Transverse colon (tissue), 4 donors: ENCODE measurements around the gene GJB2.

Experiments
- CTCF ChIP-seq, 5 experiments: fragments of 200-600 bp in 3 of 5; fragments of 450-650 bp in 2 of 5; sonication (generic) in 3 of 5; IDR thresholded peaks; 1 replicate in 2 of 5; 2 replicates in 3 of 5; pipeline ENCODE4 v1.5.1; 2016 to 2017; ENCODE audit warnings: antibody characterized with exemption in 5 of 5, inconsistent platforms in 3 of 5, mild to moderate bottlenecking in 2 of 5, moderate library complexity in 1 of 5
- EP300 ChIP-seq: sonication (generic); formaldehyde crosslinking; IDR thresholded peaks from one replicate; pipeline ENCODE4 v1.6.1; 2017; ENCODE audit warnings: antibody characterized with exemption, low read depth
- POLR2A ChIP-seq: fragments of 450-650 bp; IDR thresholded peaks from one replicate; pipeline ENCODE4 v1.6.1; 2016; ENCODE audit warnings: antibody characterized with exemption, mild to moderate bottlenecking, moderate library complexity
- POLR2AphosphoS5 ChIP-seq, 3 donors: sonication (generic); formaldehyde crosslinking; IDR thresholded peaks; one replicate each; pipeline ENCODE4 v1.6.1; 2016; ENCODE audit warnings: antibody characterized with exemption in 3 of 3

DNA sequence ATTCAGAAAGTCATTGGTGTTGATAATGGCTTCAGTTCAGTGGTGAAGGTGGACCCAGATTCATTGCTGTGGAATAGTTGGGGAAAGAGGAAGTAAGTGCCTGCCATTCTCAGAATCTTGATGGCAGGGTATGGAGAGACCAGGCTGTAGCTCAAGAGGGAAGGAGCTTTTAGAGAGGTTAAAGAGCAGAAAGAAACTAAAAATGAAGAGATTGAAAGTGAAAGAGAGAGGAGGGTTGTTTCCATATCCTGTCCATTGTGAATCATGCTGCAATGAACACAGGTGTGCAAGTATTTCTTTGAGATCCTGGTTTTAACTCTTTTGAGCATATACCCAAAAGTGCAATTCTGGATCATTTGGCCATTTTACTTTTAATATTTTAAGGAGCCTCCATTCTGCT is 26.8 kb upstream of the GJB2 start:
- no peak for TF ChIP-seq CTCF (IDR thresholded peaks at IDR 0.05)
- TF ChIP-seq POLR2A, result no peak
- no peak for TF ChIP-seq POLR2AphosphoS5 (IDR thresholded peaks at IDR 0.05)
- no peak for TF ChIP-seq EP300
